ENCODE measurements around the gene GNAQ.
"Not testable (repeated sequence)": the region's sequence is repeated elsewhere in the genome, so short reads cannot be mapped to it uniquely, and the experiment has no call there.

Gene GNAQ

DNA sequence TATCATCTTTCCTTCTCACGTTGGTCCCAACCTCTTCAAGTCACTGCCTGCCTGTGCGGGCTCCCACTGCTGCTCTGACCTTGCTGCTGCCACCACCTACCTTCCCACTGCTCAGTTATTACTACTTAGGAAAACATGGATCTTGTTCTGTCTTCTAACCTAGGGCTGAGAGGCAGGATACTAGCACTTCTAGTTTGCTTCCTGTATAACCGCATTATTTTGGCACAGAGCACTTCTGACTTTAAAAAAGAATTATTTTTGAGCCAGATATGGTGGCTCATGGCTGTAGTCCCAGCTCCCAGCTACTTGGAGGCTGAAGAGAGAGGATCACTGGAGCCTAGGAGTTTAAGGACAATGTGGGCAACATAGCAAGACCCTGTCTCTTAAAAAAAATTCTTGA lies 248.1 kb downstream of the GNAQ start:
- no peak for DNase-seq (ENCODE audit: low spot score in 2 of 2)
- Histone ChIP-seq H3K27me3 (ENCODE audit: low read depth) (no peaks in the 10 kb centered on the region), H3K4me3 (no peak overlapping the region), H3K36me3 (replicated peaks) (no peaks in the 10 kb centered on the region), H3K9me3 (no peaks in the 10 kb centered on the region; the same call in 1 of the 2 replicates), H3K4me1 (no peaks in the 10 kb centered on the region)
- in situ Hi-C loops (cut with MboI; ENCODE audit: low sequenced_read_pairs): no loop called here

DNA sequence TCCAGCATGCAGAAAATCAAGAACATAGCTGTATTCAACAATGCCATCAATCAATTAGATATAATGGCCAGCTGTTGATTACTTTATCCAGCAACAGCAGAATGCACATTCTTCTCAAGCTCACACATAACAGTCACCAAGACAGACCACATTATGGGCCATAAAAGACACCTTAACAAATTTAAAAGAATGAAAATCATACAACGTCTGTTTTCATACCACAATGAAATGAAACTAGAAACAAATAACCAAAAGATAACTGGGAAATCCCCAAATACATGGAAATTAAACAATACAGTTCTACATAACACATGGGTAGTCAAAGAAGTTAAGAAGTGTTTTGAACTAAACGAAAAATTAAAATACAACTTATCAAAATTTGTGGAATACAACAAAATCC lies 252.6 kb downstream of the GNAQ start:
- Histone ChIP-seq H3K9me3 (no peaks in the 10 kb centered on the region; the same call in none of the 2 replicates), H3K4me3 (no peak overlapping the region), H3K27me3 (ENCODE audit: low read depth) (no peaks in the 10 kb centered on the region), H3K36me3 (replicated peaks) (no peaks in the 10 kb centered on the region), H3K4me1 (no peaks in the 10 kb centered on the region)
- in situ Hi-C loops (cut with MboI; ENCODE audit: low sequenced_read_pairs): no loop called here
- no peak for DNase-seq (ENCODE audit: low spot score in 2 of 2)

DNA sequence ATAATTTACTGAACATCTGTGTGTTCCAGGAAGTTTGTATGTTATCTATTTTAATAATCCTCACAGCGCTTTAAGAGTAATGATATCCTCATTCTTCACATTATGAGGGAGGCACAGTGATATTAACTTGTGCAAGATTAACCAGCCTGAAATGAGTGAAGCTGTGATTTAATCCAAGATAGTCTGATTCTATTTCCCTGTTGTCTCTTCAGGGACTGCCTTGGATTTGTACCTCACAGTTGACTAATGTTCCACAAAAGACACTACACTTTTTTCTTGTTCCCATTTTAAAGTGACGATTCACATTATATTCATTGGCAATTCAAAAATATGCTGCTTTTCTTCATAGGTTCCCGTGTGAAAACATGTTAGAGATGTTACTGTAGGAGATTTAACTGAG lies 258.2 kb downstream of the GNAQ start:
- Histone ChIP-seq H3K27me3 (ENCODE audit: low read depth) (no peaks in the 10 kb centered on the region), H3K9me3 (no peaks in the 10 kb centered on the region; the same call in 1 of the 2 replicates), H3K4me3 (no peak overlapping the region), H3K4me1 (no peaks in the 10 kb centered on the region), H3K36me3 (replicated peaks) (no peaks in the 10 kb centered on the region)
- no peak for DNase-seq (ENCODE audit: low spot score in 2 of 2)
- in situ Hi-C loops (cut with MboI; ENCODE audit: low sequenced_read_pairs): no loop called here

DNA sequence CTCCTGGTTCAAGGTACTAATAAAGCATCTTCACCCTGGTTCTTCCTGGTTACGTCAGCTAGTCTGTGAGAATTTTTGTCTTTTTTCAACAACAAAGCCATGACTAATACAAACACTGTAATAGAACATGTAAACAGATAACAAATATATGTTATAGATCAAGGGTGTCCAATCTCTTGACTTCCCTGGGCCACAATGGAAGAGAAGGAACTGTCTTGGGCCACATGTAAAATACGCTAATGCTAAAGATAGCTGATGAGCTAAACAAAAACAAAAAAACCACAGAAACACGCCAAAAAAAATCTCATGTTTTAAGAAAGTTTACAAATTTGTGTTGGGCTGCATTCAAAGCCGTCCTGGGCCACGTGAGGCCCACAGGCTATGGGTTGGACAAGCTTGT lies 259.0 kb downstream of the GNAQ start:
- no peaks in the 10 kb centered on the region for H3K4me1 ChIP-seq
- in situ Hi-C loops (cut with MboI; ENCODE audit: low sequenced_read_pairs): no loop called here
- no peak overlapping the region for H3K4me3 ChIP-seq
- no peaks in the 10 kb centered on the region for H3K36me3 ChIP-seq (replicated peaks)
- no peak for DNase-seq (ENCODE audit: low spot score in 2 of 2)
- no peaks in the 10 kb centered on the region for H3K27me3 ChIP-seq (ENCODE audit: low read depth)
- no peaks in the 10 kb centered on the region; the same call in 1 of the 2 replicates for H3K9me3 ChIP-seq

DNA sequence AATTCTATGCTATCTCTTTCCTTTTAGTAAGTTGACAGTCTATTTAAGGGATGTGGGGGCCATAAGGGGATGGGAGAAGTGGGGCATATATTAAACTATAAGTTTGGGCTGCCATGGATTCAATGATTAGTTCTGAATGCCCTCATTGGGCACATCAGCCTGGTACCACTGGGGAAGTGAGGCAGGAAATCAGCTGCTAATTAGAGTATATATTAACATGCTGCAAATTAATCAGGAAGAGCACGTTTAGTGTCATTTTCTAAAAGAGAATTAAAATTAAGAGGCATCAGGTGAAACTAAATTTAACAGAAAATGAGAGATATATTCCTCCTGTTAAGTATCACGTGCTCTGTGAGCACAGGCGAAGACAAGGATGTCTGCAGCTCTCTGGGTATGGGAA lies 260.4 kb downstream of the GNAQ start:
- no peaks in the 10 kb centered on the region for H3K27me3 ChIP-seq (ENCODE audit: low read depth)
- in situ Hi-C loops (cut with MboI; ENCODE audit: low sequenced_read_pairs): no loop called here
- H3K4me3 ChIP-seq: no peak overlapping the region
- no peaks in the 10 kb centered on the region; the same call in 1 of the 2 replicates for H3K9me3 ChIP-seq
- DNase-seq (ENCODE audit: low spot score in 2 of 2): no peak
- no peaks in the 10 kb centered on the region for H3K4me1 ChIP-seq
- H3K36me3 ChIP-seq (replicated peaks): no peaks in the 10 kb centered on the region

DNA sequence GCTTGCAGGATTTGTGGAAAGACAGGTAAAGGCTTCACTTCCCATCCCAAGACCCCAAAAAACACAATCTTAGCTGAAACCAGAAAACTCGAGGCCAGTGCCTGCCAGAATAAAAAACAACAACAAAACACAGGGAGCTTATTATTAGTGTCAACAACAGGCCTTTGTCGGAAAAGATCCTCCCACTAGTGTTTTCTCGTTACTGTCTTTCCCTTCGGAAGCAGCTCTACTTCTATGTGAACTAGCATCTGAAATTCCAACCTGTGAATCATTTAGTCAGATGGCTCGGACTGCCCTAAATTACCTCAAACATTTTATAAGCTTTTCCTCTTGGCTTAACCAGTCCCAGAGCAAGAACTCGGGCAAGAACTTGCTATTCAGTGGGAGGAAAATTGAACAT lies 261.3 kb downstream of the GNAQ start:
- DNase-seq (ENCODE audit: low spot score in 2 of 2): no peak
- in situ Hi-C loops (cut with MboI; ENCODE audit: low sequenced_read_pairs): no loop called here

DNA sequence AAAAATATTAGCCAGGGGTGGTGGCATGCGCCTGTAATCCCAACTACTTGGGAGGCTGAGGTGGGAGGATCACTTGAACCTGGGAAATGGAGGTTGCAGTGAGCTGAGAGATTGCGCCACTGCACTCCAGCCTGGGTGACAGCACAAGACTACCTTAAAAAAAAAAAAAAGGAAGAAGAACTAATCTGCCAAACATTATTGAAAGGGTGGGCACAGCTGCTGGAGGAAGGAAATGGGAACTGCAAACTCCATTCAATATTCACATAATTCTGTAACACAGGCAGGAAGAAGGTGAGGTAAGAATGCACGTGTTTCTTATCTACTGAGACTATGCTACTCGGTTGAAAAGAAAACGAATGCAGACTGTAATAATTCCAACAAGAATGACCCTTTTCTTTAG lies 262.4 kb downstream of the GNAQ start:
- Histone ChIP-seq H3K36me3 (replicated peaks) (no peaks in the 10 kb centered on the region), H3K4me1 (no peaks in the 10 kb centered on the region), H3K9me3 (no peaks in the 10 kb centered on the region), H3K4me3 (no peak overlapping the region), H3K27me3 (ENCODE audit: low read depth) (no peaks in the 10 kb centered on the region)
- in situ Hi-C loops (cut with MboI; ENCODE audit: low sequenced_read_pairs): no loop called here
- DNase-seq (ENCODE audit: low spot score in 2 of 2): no peak

More for the DNA sequence above, 261.3 kb downstream of the GNAQ start:
- no peaks in the 10 kb centered on the region for H3K27me3 ChIP-seq (ENCODE audit: low read depth)
- no peaks in the 10 kb centered on the region for H3K4me1 ChIP-seq
- H3K4me3 ChIP-seq: no peak overlapping the region
- H3K36me3 ChIP-seq (replicated peaks): no peaks in the 10 kb centered on the region
- H3K9me3 ChIP-seq: no peaks in the 10 kb centered on the region

DNA sequence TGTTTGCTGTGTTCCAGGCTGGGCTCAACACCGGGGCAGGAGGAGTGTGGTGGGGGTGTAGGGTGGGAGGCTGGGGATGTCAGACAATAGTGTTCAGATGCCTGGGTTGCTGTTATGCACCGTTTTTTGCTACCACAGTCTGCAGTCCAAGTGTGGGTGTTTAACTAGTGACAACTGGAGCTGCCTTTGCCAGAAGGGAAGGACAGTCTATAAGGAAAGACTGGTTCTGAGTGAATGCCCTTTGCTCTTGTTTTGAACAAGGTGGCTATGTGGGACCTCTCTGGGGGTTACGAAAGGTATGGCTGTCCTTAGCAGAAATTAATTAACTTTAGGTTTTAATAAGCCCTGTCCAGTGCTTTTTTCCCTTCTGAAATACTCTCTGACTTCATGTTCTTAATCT lies 265.0 kb downstream of the GNAQ start:
- H3K27me3 ChIP-seq (ENCODE audit: low read depth): no peaks in the 10 kb centered on the region

DNA sequence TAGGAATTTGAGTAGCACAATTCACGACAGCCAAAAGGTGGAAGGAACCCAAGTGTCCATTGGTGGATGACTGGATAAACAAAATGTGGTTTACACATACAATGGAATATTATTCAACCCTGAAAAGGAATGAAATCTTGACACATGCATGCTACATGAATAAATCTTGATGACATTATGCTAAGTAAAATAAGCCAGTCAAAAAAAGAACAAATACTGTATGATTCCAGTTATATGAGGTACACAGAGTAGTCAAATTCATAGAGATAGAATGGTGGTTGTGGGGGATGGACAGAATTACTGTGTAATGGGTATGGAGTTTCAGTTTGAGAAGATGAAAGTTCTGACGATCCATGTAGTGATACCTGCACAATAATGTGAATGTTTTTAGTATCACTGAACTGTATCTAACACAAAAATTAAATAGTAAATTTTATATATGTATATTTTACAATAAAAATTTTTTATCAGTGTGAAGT lies 265.8 kb downstream of the GNAQ start:
- Histone ChIP-seq H3K36me3 (replicated peaks) (no peaks in the 10 kb centered on the region), H3K27me3 (ENCODE audit: low read depth) (no peaks in the 10 kb centered on the region), H3K4me1 (no peaks in the 10 kb centered on the region), H3K4me3 (no peak overlapping the region), H3K9me3 (no peaks in the 10 kb centered on the region)
- no peak for DNase-seq (ENCODE audit: low spot score in 2 of 2)
- in situ Hi-C loops (cut with MboI; ENCODE audit: low sequenced_read_pairs): no loop called here

More for the DNA sequence above, 265.0 kb downstream of the GNAQ start:
- Histone ChIP-seq H3K36me3 (replicated peaks) (no peaks in the 10 kb centered on the region), H3K9me3 (no peaks in the 10 kb centered on the region), H3K4me1 (no peaks in the 10 kb centered on the region), H3K4me3 (no peak overlapping the region)
- no peak for DNase-seq (ENCODE audit: low spot score in 2 of 2)
- in situ Hi-C loops (cut with MboI; ENCODE audit: low sequenced_read_pairs): no loop called here

DNA sequence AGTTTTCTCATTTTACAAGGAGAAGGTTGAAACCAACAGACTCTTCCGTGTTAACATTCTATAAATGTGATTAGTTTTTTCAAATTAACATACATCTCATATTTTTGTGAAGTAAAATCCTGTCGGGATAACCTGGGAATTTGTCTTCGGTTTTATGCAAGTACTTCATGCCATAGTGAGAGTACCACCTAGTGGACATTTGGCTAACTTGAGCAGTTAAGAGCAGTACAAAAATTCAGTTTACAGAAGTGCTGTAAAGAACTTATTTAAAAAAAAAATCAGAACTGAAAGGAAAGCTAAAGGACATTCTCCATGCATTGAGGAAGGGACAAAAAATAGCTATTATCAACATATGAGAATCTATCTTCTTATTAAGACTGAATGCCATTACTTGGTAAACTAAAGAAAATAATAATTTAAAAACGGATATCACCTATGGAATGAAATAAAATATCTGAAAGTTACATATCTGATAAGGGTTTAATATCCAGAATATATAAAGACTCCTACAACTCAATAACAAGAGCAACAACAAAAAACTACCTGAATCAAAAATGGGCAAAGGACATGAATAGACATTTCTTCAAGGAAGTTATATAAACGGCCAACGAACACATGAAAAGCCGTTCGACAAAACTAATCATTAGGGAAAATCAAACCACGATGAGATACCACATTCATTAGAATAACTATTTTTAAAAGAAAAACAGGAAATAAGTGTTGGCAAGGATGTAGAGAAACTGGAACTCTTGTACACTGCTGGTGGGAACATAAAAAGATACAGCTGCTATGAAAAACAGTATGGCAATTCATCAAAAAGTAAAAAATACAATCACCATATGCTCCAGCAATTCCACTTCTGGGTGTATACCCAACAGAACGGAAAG lies 266.5 kb downstream of the GNAQ start:
- H3K4me3 ChIP-seq: no peak overlapping the region
- H3K9me3 ChIP-seq: no peaks in the 10 kb centered on the region
- H3K36me3 ChIP-seq (replicated peaks): no peaks in the 10 kb centered on the region
- in situ Hi-C loops (cut with MboI; ENCODE audit: low sequenced_read_pairs): no loop called here
- H3K27me3 ChIP-seq (ENCODE audit: low read depth): no peaks in the 10 kb centered on the region
- H3K4me1 ChIP-seq: no peaks in the 10 kb centered on the region
- DNase-seq (ENCODE audit: low spot score in 2 of 2): peak in 1 of 2 experiments; percentile 21

DNA sequence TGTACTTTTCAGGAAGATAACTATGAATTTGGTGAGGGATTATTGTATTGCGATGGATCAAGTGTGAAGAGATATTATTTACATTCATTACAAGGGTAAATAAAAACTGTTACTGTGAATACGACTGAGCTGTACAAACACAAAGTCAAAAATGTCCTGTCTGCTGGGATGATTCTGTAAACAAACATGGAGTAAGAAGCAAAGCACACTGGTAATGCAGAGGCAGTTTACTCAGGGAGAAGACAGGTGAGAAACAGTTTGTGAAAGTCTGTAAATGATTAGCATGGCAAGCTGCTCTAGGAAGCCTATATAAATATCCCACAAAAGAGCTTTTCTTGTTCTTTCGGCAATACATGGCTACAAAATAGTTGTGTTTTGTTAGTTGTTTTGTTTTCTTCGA lies 268.0 kb downstream of the GNAQ start:
- DNase-seq (ENCODE audit: low spot score in 2 of 2): no peak
- Histone ChIP-seq H3K36me3 (replicated peaks) (no peaks in the 10 kb centered on the region), H3K27me3 (ENCODE audit: low read depth) (no peaks in the 10 kb centered on the region), H3K9me3 (no peaks in the 10 kb centered on the region), H3K4me1 (no peaks in the 10 kb centered on the region), H3K4me3 (no peak overlapping the region)
- in situ Hi-C loops (cut with MboI; ENCODE audit: low sequenced_read_pairs): no loop called here

DNA sequence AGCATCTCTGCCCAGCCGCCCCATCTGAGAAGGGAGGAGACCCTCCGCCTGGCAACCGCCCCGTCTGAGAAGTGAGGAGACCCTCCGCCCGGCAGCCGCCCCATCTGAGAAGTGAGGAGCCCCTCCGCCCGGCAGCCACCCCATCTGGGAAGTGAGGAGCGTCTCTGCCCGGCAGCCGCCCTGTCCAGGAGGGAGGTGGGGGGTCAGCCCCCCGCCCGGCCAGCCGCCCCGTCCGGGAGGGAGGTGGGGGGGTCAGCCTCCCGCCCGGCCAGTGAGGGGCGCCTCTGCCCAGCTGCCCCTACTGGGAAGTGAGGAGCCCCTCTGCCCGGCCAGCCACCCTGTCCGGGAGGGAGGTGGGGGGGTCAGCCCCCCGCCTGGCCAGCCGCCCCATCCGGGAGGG lies 270.7 kb downstream of the GNAQ start:
- H3K36me3 ChIP-seq (replicated peaks); DNase-seq (ENCODE audit: low spot score in 2 of 2); H3K27me3 ChIP-seq (ENCODE audit: low read depth); H3K4me3 ChIP-seq; H3K4me1 ChIP-seq; H3K9me3 ChIP-seq; in situ Hi-C loops (cut with MboI; ENCODE audit: low sequenced_read_pairs): not testable (repeated sequence)

DNA sequence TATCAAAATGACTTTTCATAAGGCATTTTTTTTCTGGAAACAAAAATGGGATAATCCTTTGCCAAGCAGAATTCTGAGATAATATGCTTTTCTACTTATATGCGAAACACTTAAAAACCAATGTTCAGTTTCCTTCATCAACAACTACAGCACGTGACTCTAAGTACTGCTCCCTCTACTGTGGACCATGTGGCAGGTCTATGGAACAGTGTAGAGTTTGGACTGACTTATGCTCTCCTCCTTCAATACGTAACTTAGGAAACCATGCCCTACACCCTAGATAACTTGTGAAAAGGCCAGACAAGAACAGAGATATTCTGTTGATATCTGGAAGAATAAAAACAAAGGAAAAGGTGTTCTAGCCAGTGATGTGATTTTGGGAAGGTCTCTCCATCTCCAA lies 272.2 kb downstream of the GNAQ start:
- Histone ChIP-seq H3K36me3 (replicated peaks) (no peaks in the 10 kb centered on the region), H3K4me3 (no peak overlapping the region), H3K9me3 (no peaks in the 10 kb centered on the region), H3K27me3 (ENCODE audit: low read depth) (no peaks in the 10 kb centered on the region), H3K4me1 (no peaks in the 10 kb centered on the region)
- no peak for DNase-seq (ENCODE audit: low spot score in 2 of 2)
- in situ Hi-C loops (cut with MboI; ENCODE audit: low sequenced_read_pairs): no loop called here

DNA sequence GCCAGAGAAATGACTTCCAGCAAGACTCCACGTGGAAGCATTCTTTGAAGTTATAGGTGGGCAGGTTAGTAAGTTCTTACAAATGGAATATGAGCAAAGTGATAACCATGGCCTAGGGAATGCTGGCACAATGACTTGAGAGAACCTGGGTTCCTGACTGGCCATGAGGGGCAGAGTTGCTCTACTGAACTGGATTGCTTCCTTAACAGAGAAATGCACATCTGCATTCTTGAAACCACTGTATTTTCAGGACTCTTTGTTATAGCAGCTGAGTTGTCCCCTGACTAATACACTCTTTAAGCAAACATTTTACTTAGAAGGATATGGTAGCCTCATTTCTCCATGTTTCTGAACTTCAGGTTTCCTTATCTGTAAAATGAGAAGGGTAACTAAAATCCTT lies 275.2 kb downstream of the GNAQ start:
- in situ Hi-C loops (cut with MboI; ENCODE audit: low sequenced_read_pairs): no loop called here
- no peaks in the 10 kb centered on the region for H3K36me3 ChIP-seq (replicated peaks)
- H3K4me1 ChIP-seq: no peaks in the 10 kb centered on the region
- no peak for DNase-seq (ENCODE audit: low spot score in 2 of 2)
- no peaks in the 10 kb centered on the region for H3K9me3 ChIP-seq
- no peak overlapping the region for H3K4me3 ChIP-seq
- no peaks in the 10 kb centered on the region for H3K27me3 ChIP-seq (ENCODE audit: low read depth)

All from HAP-1 (cell line).